ENCODE measurements around the gene AHCY. TPM values are rescaled to one million over a fixed set of nuclear protein-coding genes. Genes with fewer than 3 reads are reported as not detected.

AHCY gene
- total and polyA plus RNA-seq, 2 of the 4 experiments (the other 2 are of a cell fraction): 138 to 210 TPM

DNA sequence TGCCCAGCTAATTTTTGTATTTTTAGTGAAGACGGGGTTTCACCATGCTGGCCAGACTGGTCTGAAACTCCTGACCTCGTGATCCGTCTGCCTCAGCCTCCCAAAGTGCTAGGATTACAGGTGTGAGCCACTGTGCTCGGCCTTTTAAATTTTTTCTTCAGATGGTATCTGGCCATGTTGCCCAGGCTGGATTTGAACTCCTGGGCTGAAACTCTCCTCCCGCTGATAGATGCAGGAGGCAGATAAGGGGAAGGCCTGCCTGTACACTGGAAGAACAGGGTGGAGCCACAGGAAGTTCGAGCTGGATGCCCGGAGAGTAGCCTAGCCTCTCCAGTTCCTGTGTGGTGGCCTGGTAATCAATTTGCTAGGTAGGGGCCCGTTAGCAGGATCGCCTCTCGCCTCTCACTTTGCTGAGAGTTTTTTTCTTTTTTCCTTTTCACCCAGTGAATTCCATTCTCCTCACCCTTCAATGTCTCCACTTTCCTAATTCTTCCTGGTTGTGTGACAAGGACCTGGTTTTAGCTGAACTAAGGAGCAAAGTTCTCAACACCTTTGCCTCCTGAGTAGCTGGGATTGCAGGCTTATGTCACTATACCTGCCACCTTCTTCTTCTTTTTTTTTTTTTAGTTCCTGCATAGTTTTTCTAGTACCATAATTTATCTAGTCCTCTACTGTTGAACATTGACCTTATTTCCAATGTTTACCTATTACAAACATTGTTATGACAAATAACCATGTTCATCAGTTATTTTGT is 40.5 kb upstream of the AHCY start:
- no peak overlapping the region for H3K4me2 ChIP-seq (ENCODE audit: low read depth, low read length)
- H3K9me3 ChIP-seq (ENCODE audit: control insufficient read depth, insufficient read depth, low read length): no peaks in the 10 kb centered on the region
- TF ChIP-seq, protein P1, sequence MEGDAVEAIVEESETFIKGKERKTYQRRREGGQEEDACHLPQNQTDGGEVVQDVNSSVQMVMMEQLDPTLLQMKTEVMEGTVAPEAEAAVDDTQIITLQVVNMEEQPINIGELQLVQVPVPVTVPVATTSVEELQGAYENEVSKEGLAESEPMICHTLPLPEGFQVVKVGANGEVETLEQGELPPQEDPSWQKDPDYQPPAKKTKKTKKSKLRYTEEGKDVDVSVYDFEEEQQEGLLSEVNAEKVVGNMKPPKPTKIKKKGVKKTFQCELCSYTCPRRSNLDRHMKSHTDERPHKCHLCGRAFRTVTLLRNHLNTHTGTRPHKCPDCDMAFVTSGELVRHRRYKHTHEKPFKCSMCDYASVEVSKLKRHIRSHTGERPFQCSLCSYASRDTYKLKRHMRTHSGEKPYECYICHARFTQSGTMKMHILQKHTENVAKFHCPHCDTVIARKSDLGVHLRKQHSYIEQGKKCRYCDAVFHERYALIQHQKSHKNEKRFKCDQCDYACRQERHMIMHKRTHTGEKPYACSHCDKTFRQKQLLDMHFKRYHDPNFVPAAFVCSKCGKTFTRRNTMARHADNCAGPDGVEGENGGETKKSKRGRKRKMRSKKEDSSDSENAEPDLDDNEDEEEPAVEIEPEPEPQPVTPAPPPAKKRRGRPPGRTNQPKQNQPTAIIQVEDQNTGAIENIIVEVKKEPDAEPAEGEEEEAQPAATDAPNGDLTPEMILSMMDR (conservative IDR thresholded peaks at IDR 0.05; ENCODE audit: low read depth, low read length): no peak
- TF ChIP-seq CHD1 (IDR thresholded peaks at IDR 0.05; ENCODE audit: low read depth, low read length) (no peak), POLR2A (IDR thresholded peaks at IDR 0.05; ENCODE audit: low read depth, low read length) (no peak), FOS (IDR thresholded peaks at IDR 0.05; ENCODE audit: low read depth, low read length) (no peak), RFX5 (IDR thresholded peaks at IDR 0.05; ENCODE audit: low read depth, low read length) (no peak), MAZ (IDR thresholded peaks at IDR 0.05; ENCODE audit: borderline replicate concordance, low read depth, low read length) (no peak), BHLHE40 (IDR thresholded peaks at IDR 0.05; ENCODE audit: low read depth, low read length) (no peak), NFE2L2 (IDR thresholded peaks at IDR 0.05; ENCODE audit: low read depth, low read length) (no peak), MAFK (IDR thresholded peaks at IDR 0.05; ENCODE audit: low read depth, low read length) (no peak), MXI1 (IDR thresholded peaks at IDR 0.05; ENCODE audit: borderline replicate concordance, low read depth, low read length) (no peak), RAD21 (IDR thresholded peaks at IDR 0.05; ENCODE audit: low read length) (no peak), SMC3 (IDR thresholded peaks at IDR 0.05; ENCODE audit: low read depth, low read length) (no peak), RCOR1 (IDR thresholded peaks at IDR 0.05; ENCODE audit: insufficient replicate concordance, low read length) (no peak), CEBPB (IDR thresholded peaks at IDR 0.05; ENCODE audit: low read depth, low read length) (no peak)
- TF ChIP-seq, protein P2, sequence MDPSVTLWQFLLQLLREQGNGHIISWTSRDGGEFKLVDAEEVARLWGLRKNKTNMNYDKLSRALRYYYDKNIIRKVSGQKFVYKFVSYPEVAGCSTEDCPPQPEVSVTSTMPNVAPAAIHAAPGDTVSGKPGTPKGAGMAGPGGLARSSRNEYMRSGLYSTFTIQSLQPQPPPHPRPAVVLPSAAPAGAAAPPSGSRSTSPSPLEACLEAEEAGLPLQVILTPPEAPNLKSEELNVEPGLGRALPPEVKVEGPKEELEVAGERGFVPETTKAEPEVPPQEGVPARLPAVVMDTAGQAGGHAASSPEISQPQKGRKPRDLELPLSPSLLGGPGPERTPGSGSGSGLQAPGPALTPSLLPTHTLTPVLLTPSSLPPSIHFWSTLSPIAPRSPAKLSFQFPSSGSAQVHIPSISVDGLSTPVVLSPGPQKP (IDR thresholded peaks at IDR 0.05; ENCODE audit: borderline replicate concordance, low read depth, low read length): no peak
- TF ChIP-seq, protein P3, sequence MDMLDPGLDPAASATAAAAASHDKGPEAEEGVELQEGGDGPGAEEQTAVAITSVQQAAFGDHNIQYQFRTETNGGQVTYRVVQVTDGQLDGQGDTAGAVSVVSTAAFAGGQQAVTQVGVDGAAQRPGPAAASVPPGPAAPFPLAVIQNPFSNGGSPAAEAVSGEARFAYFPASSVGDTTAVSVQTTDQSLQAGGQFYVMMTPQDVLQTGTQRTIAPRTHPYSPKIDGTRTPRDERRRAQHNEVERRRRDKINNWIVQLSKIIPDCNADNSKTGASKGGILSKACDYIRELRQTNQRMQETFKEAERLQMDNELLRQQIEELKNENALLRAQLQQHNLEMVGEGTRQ (IDR thresholded peaks at IDR 0.05; ENCODE audit: low read depth, low read length): no peak
- H4K20me1 ChIP-seq (ENCODE audit: insufficient read depth, low read length): no peaks in the 10 kb centered on the region
- no TSS peak for BruUV-seq (replicated peaks)
- H2BK15ac ChIP-seq (ENCODE audit: low read depth, low read length): no peak overlapping the region
- ATAC-seq (ENCODE audit: low read depth) (no peak), DNase-seq (no peak)
- no peaks in the 10 kb centered on the region for H3K4me1 ChIP-seq (ENCODE audit: control insufficient read depth, insufficient read depth, low read length)
- H2AK5ac ChIP-seq (ENCODE audit: low read depth, low read length): no peak overlapping the region
- no peak overlapping the region for H3K4ac ChIP-seq (ENCODE audit: low read depth, low read length)
- no peak overlapping the region for H4K5ac ChIP-seq (ENCODE audit: low read depth, low read length)
- peak overlapping the region; percentile 12 for H2AFZ ChIP-seq (replicated peaks; ENCODE audit: low read length, poor library complexity)
- no peaks in the 10 kb centered on the region for H3K79me1 ChIP-seq (ENCODE audit: low read depth in 1 of 2, low read length in 2 of 2)
- no peak overlapping the region for H3K9ac ChIP-seq (ENCODE audit: low read depth, low read length)
- no peak overlapping the region for H3K4me3 ChIP-seq (ENCODE audit: insufficient read depth, low read depth, low read length)
- no peak overlapping the region for H2AK9ac ChIP-seq (replicated peaks; ENCODE audit: low read depth, low read length, poor library complexity)
- in situ Hi-C loops (cut with MboI; ENCODE audit: low sequenced_read_pairs): no loop called here
- no peak overlapping the region for H3K27ac ChIP-seq (ENCODE audit: insufficient read depth, low read length)
- no peak overlapping the region for H4K91ac ChIP-seq (ENCODE audit: insufficient read depth, low read depth, low read length)
- no peak overlapping the region for H3K18ac ChIP-seq (ENCODE audit: low read depth, low read length)
- POLR2A ChIA-PET (ENCODE audit: unreplicated experiment): no interaction called here
- no peak overlapping the region for H3K23ac ChIP-seq (ENCODE audit: low read depth, low read length)
- H3K56ac ChIP-seq (ENCODE audit: extremely low read depth, insufficient read depth, low read length): no peak overlapping the region
- H3K27me3 ChIP-seq (ENCODE audit: control insufficient read depth, insufficient read depth, low read length): no peaks in the 10 kb centered on the region
- CTCF ChIA-PET: no interaction called here
- H3K14ac ChIP-seq (replicated peaks; ENCODE audit: low read depth, low read length): no peak overlapping the region
- H4K8ac ChIP-seq (ENCODE audit: low read depth in 2 of 2, low read length in 2 of 2): no peak overlapping the region
- no peaks in the 10 kb centered on the region for H3K36me3 ChIP-seq (ENCODE audit: control insufficient read depth, insufficient read depth, low read length)
- 88% methylated on average over 4 of the region's 10 CpGs; no CpG with 5 or more reads in 1 of the 2 experiments for WGBS, 2 experiments (ENCODE audit: extremely low coverage in 2 of 2, insufficient read length in 1 of 2)
- H2BK20ac ChIP-seq (ENCODE audit: low read depth, low read length): 0 out of 2 replicates have a peak overlapping the region, but pooled peaks have one; percentile 6
- H2BK5ac ChIP-seq (ENCODE audit: low read depth, low read length, poor library complexity, severe bottlenecking): no peak overlapping the region
- no peak overlapping the region for H2BK120ac ChIP-seq (ENCODE audit: low read depth, low read length)
- H3K9me1 ChIP-seq (ENCODE audit: insufficient read depth, low read length): no peaks in the 10 kb centered on the region
- intact Hi-C loops (cut with micrococcal nuclease): no loop called here
- dilution Hi-C loops (cut with HindIII; ENCODE audit: low sequenced_read_pairs, unreplicated experiment): no loop called here

All from IMR-90 (cell line).